A673 (cell line): Measurements from ENCODE around the gene ZNF408. TPM values are rescaled to one million over a fixed set of nuclear protein-coding genes. Genes with fewer than 3 reads are reported as not detected.
"Not testable (repeated sequence)": the region's sequence is repeated elsewhere in the genome, so short reads cannot be mapped to it uniquely, and the experiment has no call there.

ENCODE experiments used
- BruUV-seq: library from RNA; stranded (reverse); fragments of 400-500 nt; replicated peaks from 2 replicates; lab custom pipeline; 2021; lab: Mats Ljungman, UMichigan
- CTCF ChIA-PET: fragments of 300-600 bp; sonication (Branson Sonifier 250); formaldehyde crosslinking; loops from one replicate; lab custom pipeline; 2022; ENCODE audit warnings: antibody characterized with exemption; lab: Charles Lee
- POLR2A ChIA-PET: fragments of 300-600 bp; sonication (Branson Sonifier 250); formaldehyde crosslinking; loops from one replicate; lab custom pipeline; 2022; ENCODE audit warnings: antibody characterized with exemption; ENCODE audit not compliant: low non-redundant PET; lab: Charles Lee
- DNase-seq: peaks from one replicate; pipeline ENCODE4 v3.0.0-alpha.2; 2015; ENCODE audit warnings: low spot score
- H3K27ac ChIP-seq: fragments of 200-600 bp; sonication (generic); 2 replicates; pipeline ENCODE4 v1.5.1; 2016; ENCODE audit warnings: mixed run types, low read depth, mild to moderate bottlenecking, mixed read lengths, antibody characterized with exemption, low read length; ENCODE audit not compliant: poor library complexity, severe bottlenecking
- H3K27me3 ChIP-seq: fragments of 200-600 bp; sonication (generic); replicated peaks from 2 replicates; pipeline ENCODE4 v1.6.1; 2017; ENCODE audit warnings: mixed run types, low read depth, mild to moderate bottlenecking, mixed read lengths, antibody characterized with exemption, low read length; ENCODE audit not compliant: insufficient read depth, poor library complexity
- H3K36me3 ChIP-seq: fragments of 200-600 bp; sonication (generic); 2 replicates; pipeline ENCODE4 v1.6.1; 2016; ENCODE audit warnings: mixed run types, mild to moderate bottlenecking, mixed read lengths, antibody characterized with exemption, low read length; ENCODE audit not compliant: insufficient read depth, poor library complexity, severe bottlenecking
- H3K4me1 ChIP-seq: fragments of 200-600 bp; sonication (generic); 2 replicates; pipeline ENCODE4 v1.6.1; 2017; ENCODE audit warnings: mixed run types, mild to moderate bottlenecking, mixed read lengths, antibody characterized with exemption, low read length; ENCODE audit not compliant: insufficient read depth, poor library complexity, severe bottlenecking
- H3K4me3 ChIP-seq: fragments of 200-600 bp; sonication (generic); 2 replicates; pipeline ENCODE4 v1.5.1; 2016; ENCODE audit warnings: low read depth, mixed run types, mild to moderate bottlenecking, mixed read lengths, low read length; ENCODE audit not compliant: poor library complexity, severe bottlenecking
- H3K9me3 ChIP-seq: fragments of 200-600 bp; sonication (generic); 2 replicates; pipeline ENCODE4 v1.6.1; 2016; ENCODE audit warnings: mixed run types, low read depth, mild to moderate bottlenecking, mixed read lengths, antibody characterized with exemption, low read length; ENCODE audit not compliant: poor library complexity, severe bottlenecking
- EZH2 ChIP-seq: fragments of 200-600 bp; sonication (generic); IDR thresholded peaks from 2 replicates; pipeline ENCODE4 v1.6.1; 2017; ENCODE audit warnings: borderline replicate concordance, low read depth, mild to moderate bottlenecking, mixed read lengths, antibody characterized with exemption, low read length; ENCODE audit not compliant: poor library complexity, severe bottlenecking
- intact Hi-C: fragments of 100-400 bp; cut with micrococcal nuclease; formaldehyde crosslinking; loops from one replicate; pipeline ENCODE4 v1.10.0; 2022; ENCODE audit not compliant: unreplicated experiment
- total RNA-seq: library from RNA; stranded (reverse); gene quantifications from 2 replicates; pipeline ENCODE4 v1.2.3, GENCODE V29; 2021
- TF ChIP-seq, protein P1 (sequence below): fragments of 300-800, 200-600 bp; sonication (generic); conservative IDR thresholded peaks from 2 replicates; pipeline ENCODE4 v1.5.1; 2017; ENCODE audit warnings: low read depth, mild to moderate bottlenecking, antibody characterized with exemption, low read length, moderate library complexity, mixed read lengths

Gene ZNF408
- total RNA-seq, 1 experiment from 2014 or later, result 40.1 TPM

DNA sequence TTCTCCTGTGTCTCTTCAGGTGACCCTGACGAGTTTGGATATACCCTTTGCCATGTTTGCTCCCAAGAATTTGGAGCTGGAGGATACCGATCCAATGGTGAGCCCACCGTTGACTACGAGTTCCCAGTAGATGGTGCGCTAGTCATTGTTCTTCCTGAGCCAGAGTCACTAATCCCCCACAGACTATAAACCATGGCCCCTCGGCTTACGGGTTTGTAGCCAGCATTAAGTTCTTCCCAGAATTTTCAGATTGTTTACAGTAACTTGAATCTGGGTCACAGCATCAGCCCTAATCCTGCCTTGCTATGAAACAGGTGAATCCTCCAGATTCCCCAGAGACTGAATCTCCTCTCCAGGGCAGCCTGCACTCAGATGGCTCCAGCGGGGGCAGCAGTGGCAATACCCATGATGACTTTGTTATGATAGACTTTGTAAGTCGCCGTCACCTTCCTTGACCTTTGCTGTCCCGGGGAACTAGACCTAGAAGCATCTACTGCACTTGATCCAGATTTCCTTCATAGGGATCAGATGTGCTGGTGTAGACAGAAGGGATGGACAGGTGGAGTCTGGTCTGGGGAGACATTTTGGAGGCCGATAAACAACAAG lies 32.2 kb upstream of the ZNF408 start:
- DNase-seq, result no peak
- H3K27ac ChIP-seq, result no peak overlapping the region
- TF ChIP-seq, protein P1, sequence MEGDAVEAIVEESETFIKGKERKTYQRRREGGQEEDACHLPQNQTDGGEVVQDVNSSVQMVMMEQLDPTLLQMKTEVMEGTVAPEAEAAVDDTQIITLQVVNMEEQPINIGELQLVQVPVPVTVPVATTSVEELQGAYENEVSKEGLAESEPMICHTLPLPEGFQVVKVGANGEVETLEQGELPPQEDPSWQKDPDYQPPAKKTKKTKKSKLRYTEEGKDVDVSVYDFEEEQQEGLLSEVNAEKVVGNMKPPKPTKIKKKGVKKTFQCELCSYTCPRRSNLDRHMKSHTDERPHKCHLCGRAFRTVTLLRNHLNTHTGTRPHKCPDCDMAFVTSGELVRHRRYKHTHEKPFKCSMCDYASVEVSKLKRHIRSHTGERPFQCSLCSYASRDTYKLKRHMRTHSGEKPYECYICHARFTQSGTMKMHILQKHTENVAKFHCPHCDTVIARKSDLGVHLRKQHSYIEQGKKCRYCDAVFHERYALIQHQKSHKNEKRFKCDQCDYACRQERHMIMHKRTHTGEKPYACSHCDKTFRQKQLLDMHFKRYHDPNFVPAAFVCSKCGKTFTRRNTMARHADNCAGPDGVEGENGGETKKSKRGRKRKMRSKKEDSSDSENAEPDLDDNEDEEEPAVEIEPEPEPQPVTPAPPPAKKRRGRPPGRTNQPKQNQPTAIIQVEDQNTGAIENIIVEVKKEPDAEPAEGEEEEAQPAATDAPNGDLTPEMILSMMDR, result no peak
- no peak for TF ChIP-seq EZH2
- H3K9me3 ChIP-seq, result no peaks in the 10 kb centered on the region
- H3K36me3 ChIP-seq, result peaks cover 70% of the 10 kb centered on the region
- intact Hi-C loops, result no loop called here
- no peaks in the 10 kb centered on the region for H3K27me3 ChIP-seq
- no TSS peak for BruUV-seq
- H3K4me1 ChIP-seq, result no peaks in the 10 kb centered on the region
- H3K4me3 ChIP-seq, result no peak overlapping the region
- ChIA-PET POLR2A (no interaction called here), CTCF (no interaction called here)

DNA sequence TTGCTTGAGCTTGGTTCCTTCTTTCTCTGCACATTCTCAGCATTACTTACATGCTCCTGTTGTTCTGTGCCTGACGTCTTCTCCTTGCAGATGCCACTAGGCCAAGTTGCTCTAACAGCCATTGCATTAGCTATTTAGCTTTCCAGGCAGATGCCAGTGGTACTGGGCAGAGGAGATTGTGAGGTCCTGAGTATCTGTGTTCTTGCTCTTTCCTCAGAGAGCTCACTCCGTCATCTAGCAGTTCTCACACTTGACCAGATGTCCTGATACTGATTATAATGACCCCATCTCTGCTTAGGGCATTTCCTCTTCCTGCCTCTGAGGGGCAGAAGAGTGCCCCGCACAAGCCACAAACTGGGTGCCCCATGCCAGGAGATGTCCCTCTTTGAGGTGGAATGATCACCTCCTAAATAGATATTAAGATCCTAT lies 31.1 kb upstream of the ZNF408 start:
- POLR2A ChIA-PET, result no interaction called here
- H3K36me3 ChIP-seq, result peaks cover 63% of the 10 kb centered on the region

GRCh38 chr11:46670521-46670920 lies 30.3 kb upstream of the ZNF408 start:
- DNase-seq, H3K4me3 ChIP-seq, intact Hi-C loops, H3K9me3 ChIP-seq, POLR2A ChIA-PET, BruUV-seq, H3K4me1 ChIP-seq, H3K27me3 ChIP-seq, H3K27ac ChIP-seq: not testable (repeated sequence)
- H3K36me3 ChIP-seq, result peaks cover 61% of the 10 kb centered on the region
- CTCF ChIA-PET, result interaction anchor here (0.6 kb wide), 2 partner anchors 21 to 80 kb away, joined by 3 read pairs; no protein-coding TSS in a partner anchor

More for the DNA sequence above, 31.1 kb upstream of the ZNF408 start:
- H3K4me1 ChIP-seq, result no peaks in the 10 kb centered on the region
- peak; percentile 52 for DNase-seq
- no peak overlapping the region for H3K4me3 ChIP-seq
- no peaks in the 10 kb centered on the region for H3K27me3 ChIP-seq
- intact Hi-C loops, result no loop called here
- H3K27ac ChIP-seq, result no peak overlapping the region
- CTCF ChIA-PET, result interaction anchor here (0.6 kb wide), 2 partner anchors 80 to 178 kb away, joined by 3 read pairs; no protein-coding TSS in a partner anchor
- TF ChIP-seq, protein P1, result peak; percentile 62
- TF ChIP-seq EZH2, result no peak
- H3K9me3 ChIP-seq, result no peaks in the 10 kb centered on the region
- no TSS peak for BruUV-seq

- no peaks in the 10 kb centered on the region for H3K4me1 ChIP-seq
- TF ChIP-seq, protein P1, result no peak
- no peak for TF ChIP-seq EZH2
- intact Hi-C loops, result no loop called here
- no peak overlapping the region for H3K27ac ChIP-seq
- no peak overlapping the region for H3K4me3 ChIP-seq
- CTCF ChIA-PET, result no interaction called here
- DNase-seq, result no peak
- H3K9me3 ChIP-seq, result no peaks in the 10 kb centered on the region
- POLR2A ChIA-PET, result no interaction called here
- H3K36me3 ChIP-seq, result peaks cover 52% of the 10 kb centered on the region
- BruUV-seq, result no TSS peak
- H3K27me3 ChIP-seq, result no peaks in the 10 kb centered on the region
These were observed 28.9 kb upstream of the ZNF408 start for GRCh38 chr11:46671958-46672315.
